NCI-H2107 (cell line): ENCODE measurements around the gene KRT27.
"Not testable (repeated sequence)": the region's sequence is repeated elsewhere in the genome, so short reads cannot be mapped to it uniquely, and the experiment has no call there.

ENCODE experiments used
- DNase-seq: peaks from one replicate; lab custom pipeline; 2025; lab: John Stamatoyannopoulos, UW

The KRT27 gene, protein sequence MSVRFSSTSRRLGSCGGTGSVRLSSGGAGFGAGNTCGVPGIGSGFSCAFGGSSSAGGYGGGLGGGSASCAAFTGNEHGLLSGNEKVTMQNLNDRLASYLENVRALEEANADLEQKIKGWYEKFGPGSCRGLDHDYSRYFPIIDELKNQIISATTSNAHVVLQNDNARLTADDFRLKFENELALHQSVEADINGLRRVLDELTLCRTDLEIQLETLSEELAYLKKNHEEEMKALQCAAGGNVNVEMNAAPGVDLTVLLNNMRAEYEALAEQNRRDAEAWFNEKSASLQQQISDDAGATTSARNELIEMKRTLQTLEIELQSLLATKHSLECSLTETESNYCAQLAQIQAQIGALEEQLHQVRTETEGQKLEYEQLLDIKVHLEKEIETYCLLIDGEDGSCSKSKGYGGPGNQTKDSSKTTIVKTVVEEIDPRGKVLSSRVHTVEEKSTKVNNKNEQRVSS

DNA sequence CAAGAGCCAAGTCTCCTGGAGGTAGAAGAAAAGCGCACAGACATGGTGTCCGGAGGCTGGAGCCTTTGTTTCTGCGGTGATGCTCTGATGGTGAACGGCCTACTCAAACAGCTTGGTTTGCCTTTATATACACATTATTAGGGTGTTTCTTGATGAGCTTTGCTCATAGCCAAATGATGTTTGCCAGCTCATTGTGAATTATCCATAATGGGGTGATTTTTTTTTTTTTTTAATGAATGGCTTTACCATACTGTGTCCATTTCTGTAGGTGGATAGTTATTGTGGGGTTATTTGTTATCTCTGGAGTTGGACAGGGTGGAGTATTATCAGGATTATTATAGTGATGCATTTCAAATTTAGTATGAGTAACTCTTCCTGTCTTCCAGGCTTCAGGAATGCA, at the start of gene KRT27:
TSS of gene KRT27 (minus strand) at position 101 of the 400 bp plus-strand sequence. CDS start at position 44, 57 bp downstream.
- no peak for DNase-seq

DNA sequence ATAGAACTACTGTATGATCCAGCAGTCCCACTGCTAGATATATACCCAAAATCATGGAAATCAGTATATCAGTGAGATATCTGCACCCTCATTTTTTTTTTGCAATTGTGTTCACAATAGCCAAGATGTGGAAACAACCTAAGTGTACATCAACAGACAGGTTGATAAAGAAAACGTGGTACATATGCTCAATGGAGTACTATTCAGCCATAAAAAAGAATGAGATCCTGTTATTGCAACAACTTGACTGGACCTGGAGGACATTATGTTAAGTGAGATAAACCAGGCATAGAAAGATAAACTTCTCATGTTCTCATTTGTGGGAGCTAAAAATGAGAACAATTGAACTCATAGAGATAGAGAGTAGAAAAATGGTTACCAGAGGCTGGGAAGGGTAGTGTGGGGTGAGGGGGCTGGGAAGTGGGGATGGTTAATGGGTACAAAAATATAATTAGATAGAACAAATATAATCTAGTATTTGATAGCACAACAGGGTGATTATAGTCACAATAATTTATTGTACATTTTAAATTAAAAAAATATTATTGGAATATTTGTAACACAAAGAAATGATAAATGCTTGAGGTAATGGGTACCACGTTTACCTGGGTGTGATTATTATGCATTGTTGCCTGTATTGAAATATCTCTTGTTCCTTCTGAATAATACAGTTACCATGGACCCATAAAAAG, 47.9 kb upstream of the KRT27 start:
- DNase-seq = no peak

DNA sequence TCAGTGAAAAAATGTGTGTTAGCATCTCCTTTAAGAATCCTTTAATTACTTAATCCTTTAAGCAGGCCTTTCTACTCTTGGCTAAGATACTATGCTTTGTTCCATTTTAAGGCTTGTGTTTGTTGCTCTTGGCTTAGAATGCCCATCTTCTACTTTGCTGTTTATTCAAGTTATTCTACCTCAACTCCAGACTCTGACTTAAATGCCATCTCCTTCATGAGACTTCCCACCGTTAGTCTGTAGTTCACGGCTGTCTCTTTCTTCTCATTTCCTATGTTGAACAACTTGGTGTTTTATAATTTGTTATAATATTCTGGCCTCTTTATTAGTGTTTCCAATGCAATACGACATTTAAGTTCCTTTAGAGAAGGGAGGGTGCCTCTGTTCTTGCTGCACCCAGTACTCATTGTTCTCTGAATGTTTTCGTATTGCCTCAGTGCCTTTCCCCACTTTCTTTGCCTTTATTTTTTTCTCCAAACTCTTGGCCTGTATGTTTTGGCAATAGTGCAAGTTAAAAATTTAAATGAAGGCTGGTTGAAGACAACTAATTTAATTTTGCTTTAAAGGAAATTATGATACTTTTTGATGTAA, 46.2 kb upstream of the KRT27 start:
- DNase-seq = no peak

DNA sequence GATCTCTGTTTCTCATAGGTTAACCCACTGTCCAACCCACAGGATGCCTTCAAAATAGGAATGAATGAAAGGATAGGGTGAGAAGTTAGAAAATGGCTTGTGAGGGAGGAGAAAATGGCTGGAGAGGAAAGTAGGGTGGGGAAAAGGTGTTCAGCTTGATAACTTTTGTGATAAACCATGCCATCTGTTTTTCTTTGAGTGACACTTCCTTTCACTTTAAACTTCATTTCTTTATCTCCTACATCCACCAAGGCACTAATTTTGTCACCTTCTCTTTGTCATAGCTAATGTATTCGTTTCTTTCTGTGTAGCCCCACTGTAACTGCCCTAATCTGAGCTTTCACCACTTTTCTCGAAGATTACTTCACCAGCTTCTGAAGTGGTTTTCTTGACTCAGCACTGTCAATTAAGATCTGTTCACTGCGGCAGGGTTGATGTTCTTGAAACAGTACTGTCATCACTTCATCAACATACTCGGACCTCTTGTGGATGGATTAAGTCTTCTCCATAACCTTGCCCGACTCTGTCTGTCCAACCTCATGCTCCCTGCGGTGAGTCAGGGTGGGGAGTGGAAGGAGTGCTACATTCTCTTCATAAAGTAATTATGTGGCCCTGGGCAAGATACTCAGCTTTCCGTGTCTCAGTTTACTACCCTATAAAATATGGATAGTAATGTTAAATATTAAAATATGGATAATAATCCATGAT, 45.5 kb upstream of the KRT27 start:
- no peak for DNase-seq

DNA sequence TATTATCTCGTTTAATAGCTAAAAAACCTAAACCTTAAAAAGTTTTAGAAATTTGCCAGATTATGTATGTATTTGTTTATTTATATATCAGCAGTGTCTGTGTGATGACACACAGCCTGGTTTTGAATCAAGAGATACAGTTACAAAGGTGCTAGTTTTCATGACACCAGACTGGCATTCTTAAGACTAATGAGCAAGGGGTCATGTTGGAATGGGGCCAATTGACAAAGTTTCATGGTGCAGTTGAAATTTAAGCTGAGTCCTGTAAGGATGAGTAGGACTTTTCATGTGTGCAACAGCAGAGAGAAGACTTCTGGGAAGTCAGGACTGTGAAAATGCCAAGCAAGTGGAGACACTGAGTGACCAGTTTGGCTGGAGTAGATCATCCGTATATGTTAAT, 43.2 kb upstream of the KRT27 start:
- no peak for DNase-seq

DNA sequence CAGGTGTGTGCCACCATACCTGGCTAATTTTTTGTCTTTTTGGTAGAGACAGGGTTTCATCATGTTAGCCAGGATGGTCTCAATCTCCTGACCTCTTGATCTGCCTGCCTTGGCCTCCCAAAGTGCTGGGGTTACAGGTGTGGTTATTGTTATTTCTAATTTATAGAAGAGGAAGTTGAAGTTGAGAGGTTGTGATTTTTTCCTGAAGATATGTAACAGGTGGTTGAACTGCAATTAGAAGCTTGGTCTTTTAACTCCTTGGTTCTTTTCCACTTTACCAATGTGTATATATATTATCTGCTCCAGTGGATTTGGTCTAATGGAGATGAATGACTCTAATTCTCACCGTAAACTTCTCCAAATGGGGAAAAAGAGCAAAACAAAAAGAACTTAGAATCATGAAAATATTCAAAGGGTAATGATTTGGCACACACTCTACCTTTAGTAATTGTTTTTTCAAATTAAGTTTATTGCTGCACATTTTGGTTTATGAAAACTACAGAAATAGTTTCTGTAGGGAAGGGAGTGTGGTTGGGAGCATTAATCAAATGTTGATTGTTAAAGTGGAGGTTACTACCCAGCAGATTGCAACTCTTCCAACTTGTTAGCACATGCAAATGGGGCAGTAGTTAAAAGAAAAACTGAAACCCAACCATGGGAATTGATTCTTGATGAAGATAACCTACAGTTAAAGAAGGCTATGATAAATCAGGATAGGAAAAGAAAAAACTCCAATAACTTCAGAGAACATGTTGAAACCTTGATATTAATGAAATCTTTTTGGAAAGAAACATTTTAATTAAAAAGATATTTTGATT, 41.9 kb upstream of the KRT27 start:
- DNase-seq = no peak

DNA sequence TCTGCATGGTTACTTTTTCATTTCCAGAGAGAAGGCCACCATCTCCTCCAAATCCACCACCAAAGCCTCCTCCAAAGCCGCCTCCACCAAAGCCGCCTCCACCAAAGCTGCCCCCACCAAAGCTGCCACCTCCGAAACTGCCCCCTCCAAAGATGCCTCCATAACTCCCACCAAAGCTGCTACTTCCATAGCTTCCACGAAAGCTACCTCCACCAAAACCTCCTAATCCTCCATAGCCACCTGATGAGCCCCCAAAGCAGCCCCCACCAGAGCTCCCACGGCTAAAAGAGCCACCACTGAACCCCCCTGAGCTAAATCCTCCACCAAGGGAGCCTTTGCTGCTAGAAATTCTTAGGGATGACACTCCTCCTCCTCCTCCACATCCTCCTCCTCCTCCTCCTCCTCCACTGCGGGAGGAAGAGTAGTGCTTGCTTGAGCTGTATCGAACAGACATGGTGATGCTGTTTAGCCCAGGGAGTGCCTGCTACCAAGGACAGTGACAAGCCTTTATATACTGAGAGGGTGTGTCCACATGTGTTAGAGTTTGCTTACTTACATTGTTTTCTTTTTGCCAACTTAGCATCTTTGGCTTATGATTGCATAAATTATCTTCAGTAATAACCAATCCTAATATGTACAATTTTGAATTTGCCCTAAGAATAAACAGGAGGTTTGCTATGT, 39.9 kb upstream of the KRT27 start, which contains the start of gene KRT10:
TSS of gene KRT10 (minus strand) at position 483 of the 681 bp plus-strand sequence. CDS start at position 454, 29 bp downstream.
- DNase-seq = no peak

DNA sequence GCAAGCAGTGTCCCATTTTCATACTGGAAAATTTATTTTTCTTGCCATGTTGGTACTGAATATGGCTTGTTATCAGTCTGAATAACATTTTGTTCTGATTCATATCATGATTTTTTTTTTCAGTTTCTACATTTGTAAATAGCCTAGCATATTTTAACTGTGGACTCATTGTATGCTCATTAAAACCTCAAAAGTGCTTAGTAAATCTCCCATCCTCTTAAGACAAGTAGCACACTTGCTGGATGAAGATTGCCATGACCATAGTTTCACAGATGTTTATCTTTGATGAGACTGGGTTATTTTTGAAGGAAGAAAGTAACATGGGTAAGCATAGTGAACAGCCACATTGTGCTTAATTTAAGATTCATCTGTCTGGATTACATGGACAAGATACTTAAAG, 39.2 kb upstream of the KRT27 start:
- no peak for DNase-seq

DNA sequence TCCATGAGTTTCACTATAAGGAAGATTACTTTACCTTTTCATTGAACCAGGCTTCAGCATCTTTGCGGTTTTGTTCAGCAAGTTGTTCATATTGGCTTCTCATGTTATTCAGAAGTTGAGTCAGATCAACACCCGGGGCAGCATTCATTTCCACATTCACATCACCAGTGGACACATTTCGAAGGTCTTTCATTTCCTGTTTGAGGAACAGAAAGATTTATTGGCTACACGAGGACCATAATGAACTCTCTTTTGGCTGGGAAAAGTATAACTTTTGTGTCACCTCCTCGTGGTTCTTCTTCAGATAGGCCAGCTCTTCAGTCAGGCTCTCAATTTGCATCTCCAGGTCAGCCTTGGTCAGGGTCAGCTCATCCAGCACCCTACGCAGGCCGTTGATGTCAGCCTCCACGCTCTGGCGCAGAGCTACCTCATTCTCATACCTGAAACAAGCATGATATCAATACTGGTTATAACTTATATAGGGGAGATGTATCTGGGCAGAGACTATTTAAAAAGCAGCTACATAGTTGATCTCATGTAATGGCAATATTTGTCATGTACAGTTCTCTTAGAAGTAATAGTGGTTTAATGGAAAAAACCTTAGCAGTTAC, 38.0 kb upstream of the KRT27 start:
- no peak for DNase-seq

DNA sequence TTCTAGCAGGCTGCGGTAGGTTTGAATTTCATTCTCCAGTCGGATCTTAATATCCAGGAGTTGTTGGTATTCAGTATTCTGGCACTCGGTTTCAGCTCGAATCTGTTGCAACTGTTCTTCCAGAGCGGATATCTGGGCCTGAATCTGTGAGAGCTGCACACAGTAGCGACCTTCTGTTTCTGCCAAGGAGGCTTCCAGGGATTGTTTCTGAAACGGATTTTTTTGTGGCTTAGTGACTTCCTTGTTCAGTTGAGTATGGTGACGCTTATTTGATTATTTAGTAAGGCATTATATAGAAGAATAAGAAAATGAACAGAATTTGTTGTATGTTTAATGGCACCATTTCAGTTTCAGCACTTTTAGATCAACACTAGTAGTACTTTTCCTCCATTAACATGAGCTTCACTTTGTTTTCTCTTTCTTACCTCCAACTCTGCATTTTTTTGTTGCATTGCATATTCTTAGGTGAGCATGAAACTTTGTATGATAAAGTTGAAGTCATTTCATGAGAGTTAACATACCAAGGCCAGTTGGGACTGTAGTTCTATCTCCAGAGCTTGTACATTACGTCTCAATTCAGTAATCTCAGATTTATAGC, 37.3 kb upstream of the KRT27 start:
- no peak for DNase-seq

DNA sequence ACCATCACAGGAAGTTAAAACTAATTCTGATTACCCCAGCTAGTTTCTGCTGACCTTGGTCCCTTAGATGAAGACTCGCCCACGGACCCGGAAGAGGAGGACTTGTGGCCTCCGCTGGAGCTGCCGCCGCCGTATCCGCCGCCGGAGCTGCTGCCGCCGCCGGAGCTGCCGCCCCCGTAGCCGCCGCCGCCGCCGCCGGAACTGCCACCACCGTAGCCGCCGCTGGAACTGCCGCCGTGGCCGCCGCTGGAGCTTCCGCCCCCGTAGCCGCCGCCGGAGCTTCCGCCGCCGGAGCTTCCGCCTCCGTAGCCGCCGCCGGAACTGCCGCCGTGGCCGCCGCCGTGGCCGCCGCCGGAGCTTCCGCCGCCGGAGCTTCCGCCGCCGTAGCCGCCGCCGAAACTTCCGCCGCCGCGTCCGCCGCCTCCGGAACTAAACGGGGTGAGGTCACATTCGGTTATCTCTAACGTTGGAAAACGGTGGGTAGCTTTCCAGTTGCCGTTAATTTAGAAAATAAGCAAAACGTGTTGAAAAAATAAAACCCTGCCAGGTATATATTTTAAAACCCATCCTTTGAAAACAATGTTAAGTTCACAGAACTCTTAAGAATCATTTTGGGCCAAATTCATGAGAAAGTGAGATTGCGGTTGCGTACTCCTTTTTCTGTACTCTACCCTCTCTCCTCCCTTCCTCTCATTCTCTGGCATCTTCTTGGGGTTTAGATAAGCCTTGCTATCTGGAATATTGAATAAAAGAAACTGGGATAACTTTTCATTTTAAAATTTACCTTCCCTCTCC, 36.6 kb upstream of the KRT27 start:
- DNase-seq = peak; percentile 69

DNA sequence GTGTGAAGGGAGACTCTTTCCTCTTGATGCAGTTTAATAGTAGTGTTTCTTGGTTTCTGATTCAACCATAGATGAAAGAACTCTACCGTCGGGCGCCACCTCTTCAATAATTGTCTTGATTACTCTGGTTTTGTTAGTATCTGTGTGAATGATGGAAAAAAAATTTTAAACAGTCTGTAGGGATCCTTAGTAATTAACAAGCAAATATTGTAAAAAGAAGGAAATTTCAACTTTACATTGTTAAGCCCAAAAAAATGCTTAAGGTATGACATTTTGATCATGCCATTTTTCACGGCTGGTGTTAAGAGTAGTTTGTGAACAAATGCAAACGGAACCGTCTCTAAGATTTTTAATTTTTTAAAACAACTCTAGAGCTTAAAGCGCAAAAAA, 36.0 kb upstream of the KRT27 start:
- no peak for DNase-seq

DNA sequence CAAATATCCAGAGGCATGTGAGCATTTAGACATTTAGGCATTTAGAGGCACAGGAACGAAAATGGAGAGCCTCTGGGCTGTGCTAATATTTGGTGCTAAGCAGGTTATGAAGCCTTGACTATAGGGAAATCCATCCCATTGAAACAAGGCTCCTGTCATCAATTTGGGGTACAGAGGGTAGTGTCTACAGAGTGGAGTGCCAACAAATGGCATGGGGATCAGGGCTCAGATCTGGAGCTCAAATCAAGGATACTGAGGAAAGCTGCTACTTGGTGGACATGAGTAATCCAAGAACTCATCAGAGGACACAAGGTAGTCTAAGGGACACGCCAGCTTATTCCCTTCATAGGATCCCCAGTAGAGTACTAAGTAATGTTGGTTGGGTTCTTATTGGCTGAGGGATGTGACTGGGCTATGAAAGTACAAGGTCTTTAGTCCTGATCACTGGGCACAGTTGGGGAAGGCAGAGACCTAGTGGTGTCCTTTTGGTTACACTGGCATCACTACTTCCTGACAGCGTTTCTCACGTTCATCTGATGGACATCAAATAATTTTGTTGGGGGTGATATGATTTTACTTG, 34.8 kb upstream of the KRT27 start:
- no peak for DNase-seq

DNA sequence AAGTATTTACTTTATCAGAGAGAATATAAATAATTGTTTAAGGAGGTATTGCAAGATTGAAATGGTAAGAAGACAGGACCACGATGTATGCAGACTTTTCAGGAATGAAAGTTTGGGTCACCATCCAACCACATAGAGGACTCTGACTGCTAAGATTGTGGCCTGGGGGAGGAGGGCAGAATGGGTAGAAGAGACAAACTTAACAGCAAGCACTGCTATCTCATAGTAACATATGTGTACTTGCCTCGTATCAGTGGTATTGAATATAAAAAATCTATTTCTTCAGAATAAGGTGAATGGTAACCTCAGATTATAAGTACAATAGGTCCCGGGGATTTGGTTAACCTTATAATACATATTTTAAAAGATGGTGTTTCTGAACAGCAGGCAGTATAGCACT, 34.2 kb upstream of the KRT27 start:
- DNase-seq = no peak

DNA sequence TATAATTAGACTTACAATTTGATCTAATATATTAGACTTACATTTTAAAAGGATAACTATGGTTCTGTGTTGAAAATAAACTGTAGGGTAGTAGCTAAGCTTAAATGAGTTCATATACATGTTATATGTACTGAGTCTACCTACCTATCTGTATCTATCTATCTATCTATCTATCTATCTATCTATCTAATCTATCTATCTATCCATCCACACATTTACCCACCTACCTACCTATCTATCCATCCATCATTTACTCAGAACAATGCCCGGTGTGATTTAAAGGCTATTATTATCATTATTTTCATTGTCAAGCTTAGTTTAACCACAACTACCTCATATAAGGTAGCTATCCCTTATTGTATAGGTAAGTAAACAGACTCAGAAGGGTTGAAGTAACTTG, 33.0 kb upstream of the KRT27 start:
- no peak for DNase-seq

DNA sequence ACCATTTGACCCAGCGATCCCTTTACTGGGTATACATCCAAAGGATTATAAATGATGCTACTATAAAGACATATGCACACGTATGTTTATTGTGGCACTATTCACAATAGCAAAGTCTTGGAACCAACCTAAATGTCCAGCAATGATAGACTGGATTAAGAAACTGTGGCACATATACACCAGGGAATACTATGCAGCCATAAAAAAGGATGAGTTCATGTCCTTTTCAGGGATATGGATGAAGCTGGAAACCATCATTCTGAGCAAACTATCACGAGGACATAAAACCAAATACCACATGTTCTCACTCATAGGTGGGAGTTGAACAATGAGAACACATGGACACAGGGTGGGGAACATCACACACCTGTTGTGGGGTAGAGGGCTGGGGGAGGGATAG, 32.3 kb upstream of the KRT27 start:
- not testable (repeated sequence) for DNase-seq

DNA sequence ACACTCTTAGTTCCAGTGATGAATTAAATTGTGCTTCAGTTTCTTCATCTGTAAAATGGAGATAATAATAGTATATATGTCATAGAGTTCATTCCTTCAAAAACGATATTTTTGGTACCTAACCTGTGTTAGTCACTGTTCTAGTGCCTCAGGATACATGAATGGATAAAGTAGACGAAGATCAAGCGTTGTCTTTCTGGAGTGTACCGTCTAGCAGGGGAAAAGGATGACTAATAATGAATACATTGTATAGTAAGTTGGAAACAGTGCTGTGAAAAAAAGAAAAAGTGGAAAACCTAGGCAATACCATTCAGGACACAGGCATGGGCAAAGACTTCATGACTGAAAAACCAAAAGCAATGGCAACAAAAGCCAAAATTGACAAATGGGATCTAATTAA, 31.5 kb upstream of the KRT27 start:
- DNase-seq = no peak

DNA sequence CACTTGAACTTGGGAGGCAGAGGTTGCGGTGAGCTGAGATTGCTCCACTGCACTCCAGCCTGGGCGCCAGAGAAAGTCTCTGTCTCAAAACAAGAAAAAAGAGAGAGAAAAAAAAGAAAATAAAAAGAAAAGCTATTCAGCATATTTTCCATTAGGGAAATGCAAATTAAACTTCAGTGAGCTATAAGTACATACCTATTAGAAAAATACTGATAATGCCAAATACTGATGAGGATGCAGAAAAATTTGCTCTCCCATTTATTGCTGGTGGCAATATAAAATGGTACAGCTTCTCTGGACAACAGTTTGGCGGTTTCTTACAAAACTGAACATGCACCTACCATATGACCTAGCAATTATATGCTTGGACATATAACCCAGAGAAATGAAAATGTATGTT, 30.3 kb upstream of the KRT27 start:
- DNase-seq = no peak

DNA sequence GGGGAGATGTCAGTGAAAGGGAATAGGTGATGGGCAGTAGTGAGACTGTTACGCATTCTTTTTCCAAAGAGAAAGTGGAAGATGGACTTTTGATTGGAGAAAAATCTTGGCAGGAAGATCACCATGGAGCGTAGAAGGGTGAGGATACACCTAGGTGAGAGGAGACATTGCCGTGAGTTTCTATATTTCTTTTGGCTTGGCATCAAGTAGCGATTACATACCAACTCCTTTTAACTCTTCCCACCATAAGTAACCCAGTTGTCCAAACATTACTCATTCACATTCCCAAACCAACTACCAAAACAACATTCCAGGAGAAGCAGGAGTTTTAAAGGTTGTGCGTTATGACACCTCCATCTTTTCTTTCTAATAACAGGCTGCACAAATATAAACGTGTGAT, 28.1 kb upstream of the KRT27 start:
- no peak for DNase-seq
